ENCODE measurements around the gene SDK1.

SDK1 gene

DNA sequence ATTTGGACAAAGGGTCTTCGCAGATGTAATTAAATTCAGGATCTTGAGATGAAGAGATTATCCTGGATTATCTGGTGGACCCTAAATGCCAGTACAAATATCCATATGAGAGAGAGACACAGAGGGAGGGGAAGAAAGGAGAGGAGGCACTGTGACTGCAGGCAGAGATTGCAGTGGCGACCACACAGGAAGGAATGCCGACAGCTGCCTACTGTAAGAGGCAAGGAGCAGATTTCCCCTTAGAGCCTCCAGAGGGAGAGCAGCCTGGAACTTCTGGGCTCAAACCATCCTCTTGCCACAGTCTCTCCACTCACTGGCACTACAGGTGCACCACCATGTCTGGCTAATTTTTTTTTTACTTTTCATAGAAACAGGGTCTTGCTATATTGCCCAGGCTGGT, 152.3 kb downstream of the SDK1 start:
- H3K4me3 ChIP-seq (ENCODE audit: low read depth, low read length) = no peak overlapping the region

DNA sequence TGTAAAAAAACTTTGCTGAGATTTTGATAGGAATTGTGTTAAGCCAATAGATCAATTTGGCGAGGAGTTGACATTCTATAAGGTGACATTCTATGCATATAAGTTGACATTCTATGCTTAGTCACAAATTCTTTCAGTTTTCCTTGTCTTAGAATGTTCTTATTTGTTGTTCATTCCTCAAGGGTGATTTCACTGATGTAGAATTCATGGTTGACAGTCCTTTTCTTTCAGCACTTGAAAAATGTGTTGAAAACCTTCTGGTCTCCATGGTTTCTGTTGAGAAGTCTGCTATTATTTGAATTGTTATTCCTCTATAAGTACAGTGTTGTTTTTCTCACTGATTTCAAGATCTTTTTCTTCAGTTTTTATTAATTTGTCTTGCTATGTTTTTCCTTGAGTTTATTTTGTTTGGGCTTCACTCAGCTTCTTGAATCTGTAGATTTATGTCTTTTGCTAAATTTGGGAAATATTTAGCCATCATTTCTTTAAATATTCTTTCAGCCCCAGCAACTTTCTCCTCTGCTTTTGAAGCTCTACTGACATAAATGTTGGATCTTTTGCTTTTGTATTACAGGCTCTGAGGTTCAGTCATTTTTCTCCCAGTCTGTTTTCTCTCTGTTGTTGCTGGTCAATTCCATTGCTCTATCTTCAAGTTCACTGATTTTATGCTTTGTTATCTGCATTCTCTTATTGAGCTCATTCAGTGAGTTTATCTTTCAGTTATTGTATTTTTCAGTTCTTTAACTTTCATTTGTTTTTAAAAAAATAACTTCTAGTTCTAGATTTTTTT, 154.9 kb downstream of the SDK1 start:
- no peak overlapping the region for H3K4me3 ChIP-seq (ENCODE audit: low read depth, low read length)

DNA sequence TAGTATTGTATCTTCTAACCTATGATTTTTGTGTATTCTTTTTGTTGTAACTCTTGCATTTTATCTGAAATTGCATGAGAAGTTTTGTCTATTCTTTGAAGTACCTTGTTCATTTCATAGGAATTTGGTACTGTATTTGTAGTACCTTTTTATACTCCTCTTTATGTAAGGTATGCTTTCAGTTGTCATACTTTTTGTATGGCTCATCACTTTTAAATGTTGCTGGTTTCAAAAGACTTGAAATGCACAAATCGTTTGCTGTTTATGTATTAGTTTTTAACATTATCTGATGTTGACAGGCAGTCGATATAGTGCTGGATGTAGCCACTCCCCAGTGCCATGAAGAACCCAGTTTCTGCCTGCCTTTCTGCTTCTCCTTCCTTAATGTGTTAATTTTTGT, 158.1 kb downstream of the SDK1 start:
- no peak overlapping the region for H3K4me3 ChIP-seq (ENCODE audit: low read depth, low read length)

DNA sequence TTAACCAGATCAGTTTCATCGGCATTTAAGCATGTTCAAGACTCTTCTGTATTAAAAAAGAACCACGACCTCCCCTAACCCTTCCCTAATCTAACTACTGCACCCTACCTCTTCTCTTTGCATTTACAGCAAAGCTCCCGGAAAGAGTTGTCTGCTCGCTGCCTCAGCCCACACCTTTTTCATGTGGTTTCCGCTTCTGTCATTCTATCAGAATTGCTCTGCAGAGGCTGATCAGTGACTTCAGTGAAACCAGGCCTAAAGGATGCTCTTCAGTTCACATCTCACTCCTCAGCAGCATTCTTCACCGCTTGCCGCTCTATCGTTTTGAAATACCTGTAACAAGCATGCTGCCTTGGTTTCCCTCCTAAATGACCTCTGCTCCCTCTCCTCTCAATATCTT, 160.9 kb downstream of the SDK1 start:
- H3K4me3 ChIP-seq (ENCODE audit: low read depth, low read length) = no peak overlapping the region

DNA sequence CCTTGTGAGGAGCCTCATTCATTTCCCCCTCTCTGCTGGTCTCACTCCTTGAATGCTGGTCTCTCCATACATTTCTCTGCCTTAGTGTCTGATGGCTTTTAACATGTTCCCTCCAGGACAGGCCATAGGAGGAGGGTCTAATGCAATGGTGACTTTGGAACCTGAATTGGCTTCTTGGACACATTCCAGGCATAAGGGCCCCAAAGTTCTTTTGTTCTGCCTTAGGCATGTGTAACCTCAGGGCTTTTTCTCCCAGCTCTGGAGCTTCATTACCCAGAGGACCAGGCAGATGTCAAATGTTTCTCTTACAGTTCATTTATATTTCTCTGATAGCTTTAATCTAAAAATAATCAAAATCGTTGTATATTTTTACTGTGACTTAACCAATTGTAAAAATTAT, 162.6 kb downstream of the SDK1 start:
- no peak overlapping the region for H3K4me3 ChIP-seq (ENCODE audit: low read depth, low read length)

DNA sequence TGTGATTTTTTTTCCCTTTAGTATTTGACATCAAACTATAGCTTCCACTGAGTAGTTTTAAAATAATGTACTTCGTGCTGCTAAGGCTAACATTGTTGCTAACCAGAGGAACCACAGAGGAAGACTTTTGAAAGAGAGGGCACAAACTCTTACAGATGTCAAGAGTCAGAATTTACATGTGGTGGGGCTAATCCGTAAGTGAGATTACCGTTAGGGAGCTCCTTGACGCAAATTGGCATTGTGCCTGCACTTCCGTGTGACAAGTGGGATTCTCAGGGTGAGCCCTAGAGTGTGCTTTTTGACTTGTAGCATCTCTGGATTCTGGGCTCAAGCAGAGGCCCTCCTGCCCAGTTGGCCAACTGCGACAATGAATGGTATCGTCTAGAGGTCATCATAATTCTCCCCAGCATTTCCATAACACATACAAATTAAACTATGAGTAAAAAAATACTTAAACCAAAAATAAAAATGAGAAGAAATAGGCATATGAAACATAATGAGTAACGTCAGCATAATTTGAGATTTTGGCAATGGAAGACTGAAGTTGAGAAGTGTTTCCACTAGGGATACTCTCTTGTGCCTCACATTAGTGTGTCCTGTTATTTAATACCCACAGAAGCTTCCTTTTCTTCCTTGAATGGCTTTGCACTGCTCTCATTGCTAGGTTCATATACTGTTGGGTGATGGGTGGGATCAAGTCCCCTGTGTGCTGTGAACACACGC, 164.0 kb downstream of the SDK1 start:
- no peak overlapping the region for H3K4me3 ChIP-seq (ENCODE audit: low read depth, low read length)

DNA sequence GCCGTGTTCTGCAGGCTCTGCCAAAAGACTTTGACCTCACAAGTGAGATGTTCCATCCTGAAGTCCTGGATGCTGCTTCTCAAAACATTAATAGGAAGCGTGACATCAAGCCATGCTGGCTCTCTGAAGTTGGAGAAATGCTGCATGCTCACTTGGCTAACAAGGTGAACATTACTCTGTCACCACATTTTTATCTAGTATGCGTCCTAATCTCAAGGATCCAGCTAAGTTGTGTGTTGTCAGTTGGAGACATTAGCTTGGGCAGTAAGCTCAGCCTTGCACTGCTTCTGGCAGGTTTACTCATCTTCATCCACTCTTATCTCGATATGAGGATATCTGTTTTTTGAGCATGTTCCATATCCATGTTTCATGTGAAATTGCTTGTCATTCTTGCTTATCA, 165.2 kb downstream of the SDK1 start:
- no peak overlapping the region for H3K4me3 ChIP-seq (ENCODE audit: low read depth, low read length)

DNA sequence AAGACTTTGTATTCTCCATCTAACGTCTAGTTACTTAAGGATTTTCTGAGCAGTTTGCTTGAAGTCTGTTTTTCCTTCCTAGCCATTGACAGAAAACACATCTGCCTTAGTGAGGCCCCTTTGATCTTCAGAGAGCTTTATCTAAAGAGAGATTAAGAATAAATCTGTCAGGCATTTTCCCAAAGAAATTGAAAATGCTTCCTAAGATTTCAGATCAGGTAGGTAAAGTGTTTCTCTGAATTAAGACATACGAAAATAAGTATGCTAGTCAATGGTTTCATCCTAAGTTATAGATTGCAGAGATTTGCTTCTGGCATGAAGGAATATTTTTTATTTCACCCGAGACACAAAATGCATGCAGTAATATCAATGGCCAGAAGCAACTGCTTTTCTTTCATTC, 168.6 kb downstream of the SDK1 start:
- no peak overlapping the region for H3K4me3 ChIP-seq (ENCODE audit: low read depth, low read length)

DNA sequence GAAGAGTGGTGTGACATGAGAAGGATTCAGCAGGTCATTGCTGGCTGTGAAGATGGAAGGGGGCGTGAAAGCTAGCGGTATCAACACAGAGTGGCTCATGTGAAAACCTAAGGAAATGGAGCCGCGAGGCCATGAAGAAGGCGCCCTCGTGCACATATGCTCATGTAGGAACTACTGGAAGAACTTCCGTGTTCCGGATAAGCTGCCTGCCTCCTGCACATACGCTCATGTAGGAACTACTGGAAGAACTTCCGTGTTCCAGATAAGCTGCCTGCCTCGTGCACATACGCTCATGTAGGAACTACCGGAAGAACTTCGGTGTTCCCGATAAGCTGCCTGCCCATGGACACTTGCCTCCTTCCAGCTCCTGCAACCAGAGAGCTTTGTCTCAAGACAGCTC, 179.1 kb downstream of the SDK1 start:
- H3K4me3 ChIP-seq (ENCODE audit: low read depth, low read length) = no peak overlapping the region

DNA sequence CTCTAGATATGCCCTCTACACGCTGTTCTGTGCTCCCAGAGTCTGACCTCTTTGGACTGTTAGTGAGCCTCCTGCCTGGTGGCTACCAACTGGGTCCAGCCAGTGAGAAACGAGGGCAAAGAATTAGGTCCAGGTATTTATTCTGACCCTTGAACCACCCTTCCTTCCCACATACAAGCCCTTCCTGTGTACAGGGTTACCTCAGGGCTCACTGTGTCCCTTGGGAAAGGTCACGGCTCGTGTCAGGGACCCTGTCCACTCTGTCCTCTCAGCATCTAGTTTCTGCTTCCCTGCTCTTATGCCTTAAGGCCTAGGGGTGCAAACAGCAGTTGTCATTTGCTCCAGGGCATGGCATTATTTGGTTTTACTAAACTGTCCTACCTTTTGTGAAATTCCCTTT, 180.4 kb downstream of the SDK1 start:
- no peak overlapping the region for H3K4me3 ChIP-seq (ENCODE audit: low read depth, low read length)

DNA sequence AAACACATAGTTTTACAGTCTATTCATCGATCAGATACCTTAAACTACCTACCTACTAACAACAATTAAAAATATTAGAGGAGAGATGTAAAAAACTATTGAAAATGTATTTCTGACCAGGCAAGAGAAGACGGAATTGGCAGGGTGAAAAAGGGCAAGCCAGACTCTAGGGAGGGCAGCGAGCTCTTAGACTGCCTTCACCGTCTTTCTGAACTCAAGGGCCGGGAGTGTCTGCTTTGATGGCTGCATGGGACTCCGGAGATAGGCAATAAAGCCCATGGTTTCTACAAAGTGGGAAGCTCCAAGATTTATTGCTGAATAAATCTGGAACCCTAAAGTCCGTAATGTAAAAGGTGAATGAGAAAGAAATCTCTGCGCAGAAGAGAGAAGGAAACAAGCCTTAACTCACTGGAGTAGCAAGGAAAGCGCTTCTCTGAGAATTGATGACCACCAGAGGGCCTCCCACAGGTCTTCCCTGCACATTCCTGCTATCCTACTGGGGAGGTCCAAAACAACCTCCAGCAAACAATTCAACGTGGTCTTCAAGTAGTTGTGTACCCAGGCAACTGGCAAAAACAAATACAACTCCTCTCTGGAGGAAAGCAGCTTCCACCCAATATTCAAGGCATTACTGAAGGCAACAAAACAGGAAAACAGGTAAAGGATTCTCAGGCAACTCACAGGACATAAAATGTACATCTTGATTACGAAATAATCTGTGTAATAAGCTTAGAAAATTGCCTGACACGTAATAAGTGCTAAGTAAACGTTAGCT, 181.3 kb downstream of the SDK1 start:
- no peak overlapping the region for H3K4me3 ChIP-seq (ENCODE audit: low read depth, low read length)

DNA sequence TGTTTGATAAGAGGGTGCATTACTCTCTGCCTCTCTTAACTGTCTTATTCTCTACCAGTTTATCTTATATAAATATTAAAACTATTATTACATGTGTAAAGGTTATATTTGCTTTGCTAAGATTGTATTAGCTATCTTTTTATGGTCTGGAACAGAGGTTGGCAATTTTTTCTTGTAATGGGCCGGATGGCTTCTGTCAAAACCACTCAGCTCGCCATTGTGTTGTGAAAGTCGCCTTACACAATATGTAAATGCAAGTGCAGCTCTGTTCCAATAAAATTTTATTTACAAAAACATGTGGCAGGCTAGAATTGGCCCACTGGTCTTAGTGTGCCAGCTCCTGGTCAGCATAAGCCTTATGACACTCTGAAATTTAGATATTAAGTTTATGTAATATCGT, 185.8 kb downstream of the SDK1 start:
- H3K4me3 ChIP-seq (ENCODE audit: low read depth, low read length) = no peak overlapping the region

DNA sequence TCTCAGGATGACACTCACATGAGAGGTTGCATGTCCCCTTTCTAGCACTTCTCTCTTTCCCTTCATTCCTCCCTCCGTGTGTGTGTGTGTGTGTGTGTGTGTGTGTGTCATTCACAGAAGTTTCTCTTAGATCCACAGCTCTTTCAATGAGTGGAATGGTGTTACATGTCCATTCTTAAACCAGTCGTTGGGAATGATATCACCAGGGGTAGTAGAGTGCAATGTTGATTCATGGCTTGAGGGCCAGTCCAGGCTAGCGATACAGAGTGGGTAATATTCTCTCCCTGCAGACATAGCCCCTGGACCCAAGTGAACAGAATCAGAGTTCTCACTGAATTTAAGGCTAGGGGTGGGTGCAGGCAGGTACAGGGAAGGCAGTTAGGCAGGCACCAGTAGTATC, 187.8 kb downstream of the SDK1 start:
- H3K4me3 ChIP-seq (ENCODE audit: low read depth, low read length) = no peak overlapping the region

DNA sequence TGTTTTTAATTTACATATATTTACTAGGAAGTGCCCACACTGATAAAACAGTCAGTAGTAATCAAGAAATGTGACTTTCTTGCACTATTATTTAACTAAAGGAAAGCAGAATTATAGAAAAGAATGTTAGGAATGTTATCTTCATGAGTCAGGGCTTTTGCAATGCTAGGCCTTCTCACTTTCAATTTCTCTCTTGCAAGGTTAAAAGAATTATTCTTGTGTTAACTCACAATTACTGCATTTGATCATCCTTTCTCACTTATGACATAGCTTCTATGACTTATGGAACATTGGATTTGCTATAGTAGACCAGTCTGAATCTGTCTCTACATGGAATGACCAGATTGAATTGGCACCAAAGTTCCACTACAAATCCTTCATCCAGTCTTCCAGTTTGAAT, 192.4 kb downstream of the SDK1 start:
- no peak overlapping the region for H3K4me3 ChIP-seq (ENCODE audit: low read depth, low read length)

DNA sequence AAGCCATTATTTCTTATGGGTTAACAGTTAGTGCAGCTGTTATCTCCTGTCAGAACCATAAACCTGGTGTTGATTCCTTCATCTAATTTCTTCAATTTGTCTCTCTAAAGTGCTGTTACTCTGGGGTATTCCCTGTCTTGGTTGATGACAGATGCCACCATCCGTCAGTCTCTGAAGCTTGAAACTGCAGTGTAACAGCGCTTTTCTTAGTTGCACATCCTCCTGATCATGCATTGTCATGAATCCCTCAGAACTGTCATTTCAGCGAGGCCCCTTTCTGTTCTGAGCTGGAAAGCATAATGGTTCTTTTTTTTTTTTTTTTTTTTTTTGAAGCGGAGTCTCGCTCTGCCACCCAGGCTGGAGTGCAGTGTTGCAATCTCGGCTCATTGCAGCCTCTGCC, 193.9 kb downstream of the SDK1 start:
- H3K4me3 ChIP-seq (ENCODE audit: low read depth, low read length) = no peak overlapping the region

DNA sequence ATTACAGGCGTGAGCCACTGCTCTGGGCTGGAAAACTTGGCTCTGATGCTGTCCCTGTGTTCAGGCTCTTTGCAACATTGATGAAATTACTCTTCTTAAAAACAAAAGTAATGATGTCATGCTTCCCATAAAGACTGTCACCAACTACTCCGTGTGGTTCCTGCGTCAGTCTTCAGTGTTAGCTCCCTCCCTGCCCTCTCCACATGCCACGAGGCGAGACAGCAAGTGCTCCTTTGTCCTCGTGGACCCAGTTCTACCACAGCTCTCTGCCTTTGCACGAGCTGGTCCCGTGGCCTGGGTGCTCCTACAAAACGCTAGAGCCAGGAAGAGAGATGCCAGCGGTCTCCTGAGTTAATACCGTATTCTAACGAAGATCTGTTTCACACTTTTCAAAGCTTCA, 194.5 kb downstream of the SDK1 start:
- H3K4me3 ChIP-seq (ENCODE audit: low read depth, low read length) = no peak overlapping the region

DNA sequence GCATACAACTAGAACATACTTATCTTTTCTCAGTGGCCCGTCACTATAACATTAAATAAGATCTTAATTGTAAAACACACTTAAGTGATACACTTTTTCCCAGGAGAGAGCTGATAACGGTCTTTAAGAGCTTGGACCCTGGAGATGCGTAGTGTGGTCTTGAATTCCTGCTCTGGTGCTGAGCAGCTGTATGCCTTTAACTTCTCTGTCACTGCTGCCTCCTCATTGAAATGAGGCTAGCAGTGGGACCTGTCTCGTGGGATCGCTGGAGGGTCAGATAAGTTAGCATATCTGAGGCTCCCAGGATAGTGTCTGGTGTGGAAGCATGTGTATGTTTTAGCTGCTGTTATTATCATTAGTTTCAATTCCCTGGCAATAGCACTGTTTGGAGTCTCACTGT, 194.9 kb downstream of the SDK1 start:
- no peak overlapping the region for H3K4me3 ChIP-seq (ENCODE audit: low read depth, low read length)

DNA sequence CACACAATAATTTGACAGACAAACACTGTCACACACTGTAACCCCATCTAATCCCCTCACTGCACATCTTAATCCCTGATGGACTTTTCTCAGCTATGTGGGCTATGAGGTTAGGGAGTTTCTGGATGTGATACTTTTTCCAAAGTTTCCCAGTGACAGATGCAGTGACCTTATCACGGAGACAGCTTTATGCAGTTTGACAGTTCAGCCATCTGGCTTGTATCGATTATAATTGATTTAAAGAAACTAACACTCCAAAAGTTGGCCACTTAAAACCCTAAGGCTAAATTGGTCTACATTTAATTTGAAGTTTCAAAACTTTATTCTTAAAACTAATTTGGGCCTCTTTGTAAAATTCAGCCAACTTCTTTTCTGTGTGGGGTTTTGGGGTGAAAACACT, 196.7 kb downstream of the SDK1 start:
- H3K4me3 ChIP-seq (ENCODE audit: low read depth, low read length) = no peak overlapping the region

DNA sequence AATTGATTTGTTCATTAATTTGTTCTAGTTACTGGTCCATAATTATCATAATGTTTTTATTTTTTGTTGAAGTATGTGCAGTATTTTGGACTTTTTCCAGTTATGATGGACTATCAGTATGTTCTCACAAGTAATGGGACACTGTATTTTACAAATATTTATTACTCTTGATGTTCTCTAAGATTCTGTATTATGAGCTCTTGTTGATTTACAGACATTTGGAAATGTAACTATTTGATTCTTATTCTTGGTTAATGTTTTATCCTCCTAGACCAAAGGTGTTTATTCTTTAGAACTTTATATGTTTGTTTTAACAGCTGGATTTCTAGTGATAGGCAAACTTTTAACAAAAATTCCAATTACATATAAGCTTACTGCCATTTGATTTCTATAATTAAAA, 200.6 kb downstream of the SDK1 start:
- H3K4me3 ChIP-seq (ENCODE audit: low read depth, low read length) = no peak overlapping the region

DNA sequence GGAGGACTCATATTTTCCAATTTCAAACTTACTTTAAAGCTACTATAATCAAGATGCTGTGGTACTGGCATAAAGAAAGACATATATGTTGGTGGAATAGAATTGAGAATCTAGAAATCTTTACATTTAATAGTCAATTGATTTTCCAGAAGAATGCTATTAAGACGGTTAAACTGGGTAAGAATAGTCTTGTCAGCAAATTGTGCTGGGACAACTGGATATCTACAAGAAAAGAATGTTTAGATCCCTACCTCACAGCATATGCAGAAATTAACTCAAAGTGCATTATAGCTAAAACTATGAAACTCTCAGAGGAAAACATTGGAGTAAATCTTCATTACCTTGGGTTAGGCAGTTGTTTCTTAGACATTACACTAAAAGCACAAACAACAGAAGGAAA, 203.3 kb downstream of the SDK1 start:
- no peak overlapping the region for H3K4me3 ChIP-seq (ENCODE audit: low read depth, low read length)

DNA sequence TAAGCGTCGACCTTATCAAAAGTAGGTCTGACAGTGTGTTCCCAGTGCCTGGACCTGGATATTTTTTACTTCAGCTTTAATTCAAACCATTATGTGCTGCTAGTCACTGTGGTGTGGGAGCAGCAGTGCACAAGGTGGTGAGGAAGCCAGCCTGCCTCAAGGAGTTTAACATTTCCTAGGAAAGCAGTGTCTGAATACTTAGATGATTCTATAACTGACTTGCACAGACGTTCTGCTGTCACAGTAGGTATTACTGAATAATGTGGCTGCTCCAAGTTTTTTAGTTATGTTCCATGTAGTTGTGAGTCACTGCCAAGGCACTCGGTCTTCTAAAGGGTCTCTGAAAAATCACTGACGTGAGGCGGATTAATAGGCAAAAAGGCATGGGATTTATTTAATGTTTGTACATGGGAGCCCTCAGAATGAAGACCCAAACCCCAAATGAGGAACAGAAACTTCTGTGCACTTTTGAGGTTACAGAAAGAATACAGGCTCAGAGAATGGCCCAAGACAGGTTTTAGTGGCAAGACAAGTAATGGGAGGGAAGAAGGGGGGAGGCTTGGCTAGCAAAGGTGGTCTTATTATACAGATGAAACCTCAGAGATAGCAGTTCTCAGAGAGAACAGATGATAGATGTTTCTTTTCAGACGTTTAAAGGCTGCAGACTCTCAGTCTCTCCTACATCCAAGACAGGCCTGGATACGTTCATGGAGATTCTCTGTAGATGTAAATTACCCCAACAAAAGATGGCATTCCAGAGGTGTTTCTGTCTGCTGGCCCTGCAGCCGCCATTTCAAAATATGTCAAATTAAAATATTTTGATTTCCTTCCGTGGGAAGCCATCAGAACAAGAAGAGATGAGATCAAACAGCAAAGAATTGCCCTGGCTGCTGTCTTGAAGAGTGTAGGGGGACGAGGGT, 209.3 kb downstream of the SDK1 start:
- no peak overlapping the region for H3K4me3 ChIP-seq (ENCODE audit: low read depth, low read length)

Data from iPS-11a (cell line).